Measurements from ENCODE around the gene TLCD3A.

DNA sequence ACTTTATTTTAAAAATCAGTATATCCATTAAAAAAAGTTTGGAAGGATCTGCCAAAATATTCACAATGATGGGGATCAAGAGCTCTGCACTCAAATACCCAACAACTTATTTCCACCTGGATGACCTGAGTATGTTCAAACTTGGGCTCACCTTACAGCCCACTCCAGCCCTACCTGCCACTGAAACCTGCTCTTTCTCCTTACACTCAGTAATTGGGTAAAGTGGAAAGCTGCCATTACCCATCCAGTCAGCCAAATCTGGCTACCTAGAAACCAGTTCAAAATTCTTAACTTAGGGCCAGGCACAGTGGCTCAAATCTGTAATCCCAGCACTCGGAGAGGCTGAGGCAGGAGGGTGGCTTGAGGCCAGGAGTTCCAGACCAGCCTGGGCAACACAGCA is 27.4 kb upstream of the TLCD3A start:
- TF ChIP-seq CTCF (IDR thresholded peaks at IDR 0.05 in 2 of 3, conservative IDR thresholded peaks at IDR 0.05 in 1 of 3; ENCODE audit: control insufficient read depth in 2 of 3, extremely low read depth in 1 of 3, insufficient read depth in 1 of 3, low read depth in 3 of 3, low read length in 3 of 3), result no peak
- TF ChIP-seq FOXK2 (IDR thresholded peaks at IDR 0.05), result no peak
- no peak for TF ChIP-seq YY1 (IDR thresholded peaks at IDR 0.05; ENCODE audit: low read depth, low read length)
- TF ChIP-seq, protein P1, sequence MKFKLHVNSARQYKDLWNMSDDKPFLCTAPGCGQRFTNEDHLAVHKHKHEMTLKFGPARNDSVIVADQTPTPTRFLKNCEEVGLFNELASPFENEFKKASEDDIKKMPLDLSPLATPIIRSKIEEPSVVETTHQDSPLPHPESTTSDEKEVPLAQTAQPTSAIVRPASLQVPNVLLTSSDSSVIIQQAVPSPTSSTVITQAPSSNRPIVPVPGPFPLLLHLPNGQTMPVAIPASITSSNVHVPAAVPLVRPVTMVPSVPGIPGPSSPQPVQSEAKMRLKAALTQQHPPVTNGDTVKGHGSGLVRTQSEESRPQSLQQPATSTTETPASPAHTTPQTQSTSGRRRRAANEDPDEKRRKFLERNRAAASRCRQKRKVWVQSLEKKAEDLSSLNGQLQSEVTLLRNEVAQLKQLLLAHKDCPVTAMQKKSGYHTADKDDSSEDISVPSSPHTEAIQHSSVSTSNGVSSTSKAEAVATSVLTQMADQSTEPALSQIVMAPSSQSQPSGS (IDR thresholded peaks at IDR 0.05; ENCODE audit: low read length), result no peak
- no peak for TF ChIP-seq SMAD1 (IDR thresholded peaks at IDR 0.05; ENCODE audit: low read depth, partially characterized antibody)
- TF ChIP-seq NR2C2 (IDR thresholded peaks at IDR 0.05; ENCODE audit: borderline replicate concordance, control insufficient read depth, insufficient read length, low read depth), result no peak
